ENCODE results near the gene ZNF138.

Gene ZNF138

GRCh38 chr7:64879800-64880199 is 85.6 kb downstream of the ZNF138 start:
- H3K4me3 ChIP-seq (ENCODE audit: insufficient read depth, low read depth, low read length, poor library complexity, severe bottlenecking), result no peak overlapping the region
- no peaks in the 10 kb centered on the region for H3K36me3 ChIP-seq (ENCODE audit: control insufficient read depth, insufficient read depth, low read length)
- peaks cover 12% of the 10 kb centered on the region for H3K27me3 ChIP-seq (replicated peaks; ENCODE audit: control insufficient read depth, insufficient read depth, low read length, poor library complexity, severe bottlenecking)
- H3K27ac ChIP-seq (ENCODE audit: insufficient read depth, low read length, poor library complexity, severe bottlenecking), result no peak overlapping the region
- peaks cover 7% of the 10 kb centered on the region for H3K4me1 ChIP-seq (ENCODE audit: control insufficient read depth, insufficient read depth, low read length, poor library complexity, severe bottlenecking)
- DNase-seq, result no peak
- no peaks in the 10 kb centered on the region for H3K9me3 ChIP-seq (ENCODE audit: control insufficient read depth, low read length)

- peaks cover 12% of the 10 kb centered on the region for H3K27me3 ChIP-seq (replicated peaks; ENCODE audit: control insufficient read depth, insufficient read depth, low read length, poor library complexity, severe bottlenecking)
- no peaks in the 10 kb centered on the region for H3K36me3 ChIP-seq (ENCODE audit: control insufficient read depth, insufficient read depth, low read length)
- H3K4me3 ChIP-seq (ENCODE audit: insufficient read depth, low read depth, low read length, poor library complexity, severe bottlenecking), result no peak overlapping the region
- H3K9me3 ChIP-seq (ENCODE audit: control insufficient read depth, low read length), result no peaks in the 10 kb centered on the region
- DNase-seq, result no peak
- no peak overlapping the region for H3K27ac ChIP-seq (ENCODE audit: insufficient read depth, low read length, poor library complexity, severe bottlenecking)
- peaks cover 7% of the 10 kb centered on the region for H3K4me1 ChIP-seq (ENCODE audit: control insufficient read depth, insufficient read depth, low read length, poor library complexity, severe bottlenecking)
Observed at GRCh38 chr7:64880322-64881297, 86.4 kb downstream of the ZNF138 start.

- H3K27me3 ChIP-seq (replicated peaks; ENCODE audit: control insufficient read depth, insufficient read depth, low read length, poor library complexity, severe bottlenecking), result peaks cover 12% of the 10 kb centered on the region
Observed at GRCh38 chr7:64881461-64882287, 87.4 kb downstream of the ZNF138 start.

DNA sequence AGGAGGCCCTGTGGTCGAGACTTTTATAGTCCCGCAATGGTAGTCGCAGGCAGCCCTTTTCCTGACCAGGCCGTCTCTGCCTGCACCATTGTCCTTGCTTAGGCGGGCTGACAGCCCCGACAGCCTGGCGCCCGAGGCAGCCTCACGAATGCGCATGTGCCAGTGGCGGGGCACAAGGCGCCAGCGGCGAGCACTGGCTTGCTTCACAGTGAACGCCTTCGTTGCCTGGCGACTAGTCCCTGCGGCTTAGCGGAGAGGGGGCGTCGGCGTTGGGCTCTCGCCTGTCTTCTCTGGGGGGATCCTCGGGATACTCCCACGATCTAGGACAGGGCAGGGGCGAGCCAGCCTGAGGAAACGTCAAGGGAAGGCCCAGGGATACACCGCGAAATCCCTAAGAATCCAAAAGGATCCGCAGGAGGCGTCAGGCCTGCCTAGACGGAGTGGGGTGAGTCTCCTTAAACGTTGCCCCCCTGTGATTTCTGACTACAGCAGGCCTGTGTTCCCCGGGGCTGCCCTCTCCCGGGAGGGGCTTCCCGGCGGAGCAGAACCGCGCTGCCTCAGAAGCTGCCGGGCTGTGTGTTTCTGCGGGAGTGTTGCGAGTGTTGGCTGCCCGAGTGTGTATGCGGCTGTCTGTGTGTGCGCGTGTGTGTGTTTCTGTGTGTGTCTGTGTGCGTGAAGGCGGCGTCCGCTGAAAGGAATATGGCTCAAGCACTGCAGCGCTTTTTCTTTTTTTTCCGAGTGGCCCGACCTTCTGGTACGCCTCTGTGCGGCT is 88.3 kb downstream of the ZNF138 start:
- H3K27me3 ChIP-seq (replicated peaks; ENCODE audit: control insufficient read depth, insufficient read depth, low read length, poor library complexity, severe bottlenecking), result peaks cover 12% of the 10 kb centered on the region
- H3K4me1 ChIP-seq (ENCODE audit: control insufficient read depth, insufficient read depth, low read length, poor library complexity, severe bottlenecking), result peaks cover 7% of the 10 kb centered on the region
- DNase-seq, result no peak
- no peaks in the 10 kb centered on the region for H3K36me3 ChIP-seq (ENCODE audit: control insufficient read depth, insufficient read depth, low read length)
- H3K9me3 ChIP-seq (ENCODE audit: control insufficient read depth, low read length), result no peaks in the 10 kb centered on the region
- H3K4me3 ChIP-seq (ENCODE audit: insufficient read depth, low read depth, low read length, poor library complexity, severe bottlenecking), result peak overlapping the region; percentile 35
- H3K27ac ChIP-seq (ENCODE audit: insufficient read depth, low read length, poor library complexity, severe bottlenecking), result no peak overlapping the region

More at GRCh38 chr7:64881461-64882287, 87.4 kb downstream of the ZNF138 start:
- Histone ChIP-seq H3K4me1 (ENCODE audit: control insufficient read depth, insufficient read depth, low read length, poor library complexity, severe bottlenecking) (peaks cover 7% of the 10 kb centered on the region), H3K27ac (ENCODE audit: insufficient read depth, low read length, poor library complexity, severe bottlenecking) (no peak overlapping the region), H3K4me3 (ENCODE audit: insufficient read depth, low read depth, low read length, poor library complexity, severe bottlenecking) (no peak overlapping the region), H3K36me3 (ENCODE audit: control insufficient read depth, insufficient read depth, low read length) (no peaks in the 10 kb centered on the region), H3K9me3 (ENCODE audit: control insufficient read depth, low read length) (no peaks in the 10 kb centered on the region)
- no peak for DNase-seq

Measured in effector memory CD4-positive, alpha-beta T cell (primary cell).